ENCODE results near the gene B4GALNT3.
A peak's percentile ranks its signal among the peaks of the same experiment; 100 is the strongest.

Gene B4GALNT3

GRCh38 chr12:563787-564298 lies 104.1 kb downstream of the B4GALNT3 start:
- no peak for DNase-seq (ENCODE audit: insufficient read length)
- no peak for TF ChIP-seq POLR2A (IDR thresholded peaks at IDR 0.05; ENCODE audit: low read depth, low read length)
- TF ChIP-seq POLR2AphosphoS5 (IDR thresholded peaks at IDR 0.05; ENCODE audit: low read depth, low read length), result no peak
- no peak for TF ChIP-seq TAF1 (IDR thresholded peaks at IDR 0.05; ENCODE audit: borderline replicate concordance, low read depth, low read length)

GRCh38 chr12:565161-565560 lies 105.4 kb downstream of the B4GALNT3 start:
- TF ChIP-seq TAF1 (IDR thresholded peaks at IDR 0.05; ENCODE audit: borderline replicate concordance, low read depth, low read length), result no peak
- no peak for TF ChIP-seq POLR2AphosphoS5 (IDR thresholded peaks at IDR 0.05; ENCODE audit: low read depth, low read length)
- no peak for TF ChIP-seq POLR2A (IDR thresholded peaks at IDR 0.05; ENCODE audit: low read depth, low read length)
- DNase-seq (ENCODE audit: insufficient read length), result no peak
- FAIRE-seq, result no peak

More at GRCh38 chr12:563787-564298, 104.1 kb downstream of the B4GALNT3 start:
- FAIRE-seq, result peak; percentile 33

GRCh38 chr12:565589-566105 lies 105.9 kb downstream of the B4GALNT3 start:
- TF ChIP-seq POLR2AphosphoS5 (IDR thresholded peaks at IDR 0.05; ENCODE audit: low read depth, low read length) (no peak), POLR2A (IDR thresholded peaks at IDR 0.05; ENCODE audit: low read depth, low read length) (no peak), TAF1 (IDR thresholded peaks at IDR 0.05; ENCODE audit: borderline replicate concordance, low read depth, low read length) (no peak)
- FAIRE-seq, result no peak
- no peak for DNase-seq (ENCODE audit: insufficient read length)

GRCh38 chr12:568486-568885 lies 108.7 kb downstream of the B4GALNT3 start:
- DNase-seq (ENCODE audit: insufficient read length) (no peak), FAIRE-seq (no peak)
- TF ChIP-seq POLR2AphosphoS5 (IDR thresholded peaks at IDR 0.05; ENCODE audit: low read depth, low read length) (no peak), TAF1 (IDR thresholded peaks at IDR 0.05; ENCODE audit: borderline replicate concordance, low read depth, low read length) (no peak), POLR2A (IDR thresholded peaks at IDR 0.05; ENCODE audit: low read depth, low read length) (no peak)

- FAIRE-seq, result no peak
- TF ChIP-seq TAF1 (IDR thresholded peaks at IDR 0.05; ENCODE audit: borderline replicate concordance, low read depth, low read length) (no peak), POLR2A (IDR thresholded peaks at IDR 0.05; ENCODE audit: low read depth, low read length) (no peak), POLR2AphosphoS5 (IDR thresholded peaks at IDR 0.05; ENCODE audit: low read depth, low read length) (no peak)
- no peak for DNase-seq (ENCODE audit: insufficient read length)
These were observed 109.4 kb downstream of the B4GALNT3 start for GRCh38 chr12:569091-569676.

GRCh38 chr12:569803-570434 lies 110.2 kb downstream of the B4GALNT3 start:
- DNase-seq (ENCODE audit: insufficient read length) (peak; percentile 98), FAIRE-seq (peak; percentile 93)
- TF ChIP-seq POLR2AphosphoS5 (IDR thresholded peaks at IDR 0.05; ENCODE audit: low read depth, low read length) (no peak), POLR2A (IDR thresholded peaks at IDR 0.05; ENCODE audit: low read depth, low read length) (no peak)

GRCh38 chr12:570435-570920 lies 110.7 kb downstream of the B4GALNT3 start:
- TF ChIP-seq TAF1 (IDR thresholded peaks at IDR 0.05; ENCODE audit: borderline replicate concordance, low read depth, low read length), result no peak
- TF ChIP-seq POLR2AphosphoS5 (IDR thresholded peaks at IDR 0.05; ENCODE audit: low read depth, low read length), result no peak
- no peak for TF ChIP-seq POLR2A (IDR thresholded peaks at IDR 0.05; ENCODE audit: low read depth, low read length)
- DNase-seq (ENCODE audit: insufficient read length) (no peak), FAIRE-seq (no peak)

GRCh38 chr12:570921-571794 lies 111.4 kb downstream of the B4GALNT3 start:
- TF ChIP-seq TAF1 (IDR thresholded peaks at IDR 0.05; ENCODE audit: borderline replicate concordance, low read depth, low read length) (no peak), POLR2AphosphoS5 (IDR thresholded peaks at IDR 0.05; ENCODE audit: low read depth, low read length) (no peak), POLR2A (IDR thresholded peaks at IDR 0.05; ENCODE audit: low read depth, low read length) (no peak)
- FAIRE-seq, result no peak
- no peak for DNase-seq (ENCODE audit: insufficient read length)

GRCh38 chr12:571795-572531 lies 112.2 kb downstream of the B4GALNT3 start:
- FAIRE-seq (no peak), DNase-seq (ENCODE audit: insufficient read length) (no peak)
- TF ChIP-seq POLR2AphosphoS5 (IDR thresholded peaks at IDR 0.05; ENCODE audit: low read depth, low read length) (no peak), TAF1 (IDR thresholded peaks at IDR 0.05; ENCODE audit: borderline replicate concordance, low read depth, low read length) (no peak), POLR2A (IDR thresholded peaks at IDR 0.05; ENCODE audit: low read depth, low read length) (no peak)

- TF ChIP-seq TAF1 (IDR thresholded peaks at IDR 0.05; ENCODE audit: borderline replicate concordance, low read depth, low read length) (no peak), POLR2AphosphoS5 (IDR thresholded peaks at IDR 0.05; ENCODE audit: low read depth, low read length) (no peak), POLR2A (IDR thresholded peaks at IDR 0.05; ENCODE audit: low read depth, low read length) (no peak)
- FAIRE-seq (no peak), DNase-seq (ENCODE audit: insufficient read length) (no peak)
These were observed 112.8 kb downstream of the B4GALNT3 start for GRCh38 chr12:572532-572899.

Data from GM12892 (cell line).